Neuronal stem cell (in vitro differentiated cells): ENCODE measurements around the gene NDUFB6.

Source experiments
- DNase-seq: peaks from one replicate; pipeline ENCODE4 v3.0.0-alpha.2; 2013; ENCODE audit warnings: low spot score
- H2AFZ ChIP-seq: one replicate; pipeline ENCODE4 v1.6.1; 2013; ENCODE audit warnings: mild to moderate bottlenecking, low read length, inconsistent platforms
- H2AK5ac ChIP-seq: 2 replicates; pipeline ENCODE4 v1.6.1; 2013; ENCODE audit warnings: low read depth, mild to moderate bottlenecking, inconsistent platforms, low read length, moderate library complexity, mixed read lengths
- H2BK120ac ChIP-seq: 2 replicates; pipeline ENCODE4 v1.6.1; 2013; ENCODE audit warnings: low read depth, mild to moderate bottlenecking, inconsistent platforms, low read length, moderate library complexity, mixed read lengths
- H2BK12ac ChIP-seq: one replicate; pipeline ENCODE4 v1.6.1; 2013; ENCODE audit warnings: low read length, inconsistent platforms
- H2BK15ac ChIP-seq: 2 replicates; pipeline ENCODE4 v1.6.1; 2013; ENCODE audit warnings: mild to moderate bottlenecking, low read length, inconsistent platforms, mixed read lengths
- H2BK5ac ChIP-seq: one replicate; pipeline ENCODE4 v1.6.1; 2013; ENCODE audit warnings: inconsistent platforms, mild to moderate bottlenecking, low read length, moderate library complexity
- H3K14ac ChIP-seq: one replicate; pipeline ENCODE4 v1.6.1; 2013; ENCODE audit warnings: low read length, inconsistent platforms
- H3K18ac ChIP-seq: 2 replicates; pipeline ENCODE4 v1.6.1; 2013; ENCODE audit warnings: low read length, inconsistent platforms
- H3K23ac ChIP-seq: 2 replicates; pipeline ENCODE4 v1.6.1; 2013; ENCODE audit warnings: low read depth, mild to moderate bottlenecking, mixed read lengths, low read length, inconsistent platforms; ENCODE audit not compliant: poor library complexity
- H3K27ac ChIP-seq: replicated peaks from 3 replicates; pipeline ENCODE4 v1.5.1; 2013; ENCODE audit warnings: low read length, inconsistent platforms
- H3K27me3 ChIP-seq, 3 experiments: 2 replicates each; pipeline ENCODE4 v1.6.1; 2013; ENCODE audit warnings: low read length in 3 of 3, mild to moderate bottlenecking in 2 of 3, inconsistent platforms in 1 of 3, low read depth in 1 of 3, mixed read lengths in 1 of 3, moderate library complexity in 1 of 3; ENCODE audit not compliant: control insufficient read depth in 3 of 3, insufficient read depth in 3 of 3
- H3K36me3 ChIP-seq, 2 donors: replicated peaks in 1 of 2; 2 replicates each; pipeline ENCODE4 v1.6.1; 2013; ENCODE audit warnings: low read length in 2 of 2; ENCODE audit not compliant: control insufficient read depth in 2 of 2, insufficient read depth in 2 of 2
- H3K4ac ChIP-seq: 2 replicates; pipeline ENCODE4 v1.6.1; 2013; ENCODE audit warnings: inconsistent platforms, mild to moderate bottlenecking, low read length, moderate library complexity
- H3K4me1 ChIP-seq, 2 donors: 1 replicate in 1 of 2; 2 replicates in 1 of 2; pipeline ENCODE4 v1.6.1; 2013; ENCODE audit warnings: low read length in 2 of 2, low read depth in 1 of 2; ENCODE audit not compliant: control insufficient read depth in 2 of 2, insufficient read depth in 1 of 2
- H3K4me2 ChIP-seq: one replicate; pipeline ENCODE4 v1.6.1; 2013; ENCODE audit warnings: mild to moderate bottlenecking, low read length, inconsistent platforms; ENCODE audit not compliant: insufficient read depth, poor library complexity, severe bottlenecking
- H3K4me3 ChIP-seq, 2 donors: 2 replicates each; pipeline ENCODE4 v1.5.1; 2013; ENCODE audit warnings: low read length in 2 of 2, mild to moderate bottlenecking in 2 of 2, inconsistent platforms in 1 of 2, moderate library complexity in 1 of 2
- H3K79me1 ChIP-seq: one replicate; pipeline ENCODE4 v1.6.1; 2013; ENCODE audit warnings: low read depth, mild to moderate bottlenecking, inconsistent platforms, low read length, moderate library complexity
- H3K9ac ChIP-seq: one replicate; pipeline ENCODE4 v1.6.1; 2013; ENCODE audit warnings: mild to moderate bottlenecking, low read depth, low read length, inconsistent platforms; ENCODE audit not compliant: poor library complexity
- H3K9me3 ChIP-seq, 2 donors: replicated peaks in 1 of 2; 2 replicates each; pipeline versions ENCODE3 to v1.6.1; 2013; ENCODE audit warnings: low read length in 2 of 2, mild to moderate bottlenecking in 2 of 2, inconsistent platforms in 1 of 2, low read depth in 1 of 2, mixed read lengths in 1 of 2, moderate library complexity in 1 of 2; ENCODE audit not compliant: control insufficient read depth in 2 of 2, insufficient read depth in 1 of 2
- H4K8ac ChIP-seq: one replicate; pipeline ENCODE4 v1.6.1; 2013; ENCODE audit warnings: low read depth, mild to moderate bottlenecking, inconsistent platforms, low read length, moderate library complexity
- H4K91ac ChIP-seq: one replicate; pipeline ENCODE4 v1.6.1; 2013; ENCODE audit warnings: low read length, low read depth, mild to moderate bottlenecking, inconsistent platforms; ENCODE audit not compliant: poor library complexity
- WGBS, 2 donors: extraction: QIAGEN DNeasy Blood & Tissue Kit; methylation state at CpG; one replicate each; pipeline ENCODE4 v1.1.7; 2013; ENCODE audit warnings: missing lambda C conversion rate in 2 of 2, mixed read lengths in 1 of 2; ENCODE audit not compliant: insufficient read length in 2 of 2, insufficient replicate concordance in 1 of 2; ENCODE audit errors: extremely low coverage in 2 of 2; 5-methylcytosine and 5-hydroxymethylcytosine counted together

Gene NDUFB6

GRCh38 chr9:32523910-32524309, 49.0 kb downstream of the NDUFB6 start:
- no peak for DNase-seq
- no peak overlapping the region for H3K4me3 ChIP-seq
- H3K4me2 ChIP-seq, result no peak overlapping the region
- WGBS, 2 donors, result no CpG with 5 or more reads among the region's 1 CpG
- H3K9me3 ChIP-seq, result peaks cover 1 to 8% of the 10 kb centered on the region in 2 donors
- no peak overlapping the region for H4K8ac ChIP-seq
- H3K14ac ChIP-seq, result no peak overlapping the region
- H2BK120ac ChIP-seq, result no peak overlapping the region
- H3K36me3 ChIP-seq, result no peaks in the 10 kb centered on the region
- no peak overlapping the region for H2AK5ac ChIP-seq
- H3K79me1 ChIP-seq, result no peaks in the 10 kb centered on the region
- H3K9ac ChIP-seq, result no peak overlapping the region
- H3K27ac ChIP-seq, result no peak overlapping the region
- no peaks in the 10 kb centered on the region for H3K27me3 ChIP-seq
- H3K23ac ChIP-seq, result no peak overlapping the region
- H2AFZ ChIP-seq, result no peak overlapping the region
- H4K91ac ChIP-seq, result no peak overlapping the region
- peaks cover 2 to 6% of the 10 kb centered on the region in 2 donors for H3K4me1 ChIP-seq
- H3K18ac ChIP-seq, result no peak overlapping the region
- no peak overlapping the region for H2BK12ac ChIP-seq
- H2BK15ac ChIP-seq, result no peak overlapping the region
- H3K4ac ChIP-seq, result no peak overlapping the region
- no peak overlapping the region for H2BK5ac ChIP-seq

DNA sequence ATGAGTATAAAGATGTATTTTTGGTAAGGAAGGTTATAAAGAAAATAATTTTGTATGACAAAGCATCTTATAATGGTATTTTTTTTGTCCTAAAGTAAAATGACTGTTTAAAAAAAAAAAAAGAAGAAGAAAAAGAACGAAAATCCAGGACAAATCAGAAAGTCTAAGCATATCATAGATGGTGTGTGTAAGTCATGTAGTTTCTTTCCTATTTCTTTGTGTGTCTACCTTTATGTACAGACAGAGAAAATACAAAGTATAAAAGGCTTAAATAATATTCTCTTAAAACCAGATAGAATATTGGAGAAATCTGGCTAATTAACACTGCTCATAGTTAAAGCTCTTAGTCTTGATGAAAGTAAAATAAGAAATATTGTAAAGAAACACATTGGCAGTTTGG, 54.7 kb downstream of the NDUFB6 start:
- no peak overlapping the region for H2AK5ac ChIP-seq
- no peak overlapping the region for H3K4ac ChIP-seq
- no peak overlapping the region for H4K91ac ChIP-seq
- H3K4me2 ChIP-seq, result no peak overlapping the region
- no peak overlapping the region for H3K27ac ChIP-seq
- H2BK12ac ChIP-seq, result no peak overlapping the region
- no peaks in the 10 kb centered on the region for H3K79me1 ChIP-seq
- H3K18ac ChIP-seq, result no peak overlapping the region
- WGBS, 2 donors, result no CpG with 5 or more reads among the region's 1 CpG
- no peak overlapping the region for H4K8ac ChIP-seq
- no peak overlapping the region for H3K4me3 ChIP-seq
- no peak overlapping the region for H2BK15ac ChIP-seq
- no peak overlapping the region for H3K9ac ChIP-seq
- no peaks in the 10 kb centered on the region for H3K4me1 ChIP-seq
- H3K23ac ChIP-seq, result no peak overlapping the region
- DNase-seq, result no peak
- H3K14ac ChIP-seq, result no peak overlapping the region
- H2AFZ ChIP-seq, result no peak overlapping the region
- H2BK5ac ChIP-seq, result no peak overlapping the region
- H3K27me3 ChIP-seq, result no peaks in the 10 kb centered on the region
- H3K9me3 ChIP-seq, result peaks cover 3 to 26% of the 10 kb centered on the region in 2 donors
- no peak overlapping the region for H2BK120ac ChIP-seq
- no peaks in the 10 kb centered on the region for H3K36me3 ChIP-seq

GRCh38 chr9:32516241-32516640, 56.7 kb downstream of the NDUFB6 start:
- no peak overlapping the region for H3K4me3 ChIP-seq
- no peaks in the 10 kb centered on the region for H3K4me1 ChIP-seq
- no peak overlapping the region for H2AK5ac ChIP-seq
- no peak overlapping the region for H3K9ac ChIP-seq
- no peak overlapping the region for H3K23ac ChIP-seq
- H2BK12ac ChIP-seq, result no peak overlapping the region
- no peak overlapping the region for H2AFZ ChIP-seq
- H3K36me3 ChIP-seq, result no peaks in the 10 kb centered on the region
- no peak overlapping the region for H3K4me2 ChIP-seq
- H3K27ac ChIP-seq, result no peak overlapping the region
- H2BK5ac ChIP-seq, result no peak overlapping the region
- H2BK15ac ChIP-seq, result no peak overlapping the region
- H3K4ac ChIP-seq, result no peak overlapping the region
- H3K14ac ChIP-seq, result no peak overlapping the region
- peaks cover 3 to 26% of the 10 kb centered on the region in 2 donors for H3K9me3 ChIP-seq
- H2BK120ac ChIP-seq, result no peak overlapping the region
- H4K8ac ChIP-seq, result no peak overlapping the region
- H3K79me1 ChIP-seq, result no peaks in the 10 kb centered on the region
- H3K27me3 ChIP-seq, result no peaks in the 10 kb centered on the region
- no peak for DNase-seq
- no peak overlapping the region for H4K91ac ChIP-seq
- H3K18ac ChIP-seq, result no peak overlapping the region

- no peak overlapping the region for H3K18ac ChIP-seq
- no peak overlapping the region for H3K4ac ChIP-seq
- no peak overlapping the region for H3K9ac ChIP-seq
- no peak overlapping the region for H2BK120ac ChIP-seq
- H3K4me2 ChIP-seq, result no peak overlapping the region
- H3K23ac ChIP-seq, result no peak overlapping the region
- H3K36me3 ChIP-seq, result no peaks in the 10 kb centered on the region
- no CpG with 5 or more reads among the region's 1 CpG for WGBS, 2 donors
- H4K91ac ChIP-seq, result no peak overlapping the region
- no peak overlapping the region for H2BK5ac ChIP-seq
- no peak overlapping the region for H3K27ac ChIP-seq
- no peak overlapping the region for H3K14ac ChIP-seq
- H3K4me3 ChIP-seq, result no peak overlapping the region
- H4K8ac ChIP-seq, result no peak overlapping the region
- DNase-seq, result no peak
- H3K27me3 ChIP-seq, result no peaks in the 10 kb centered on the region
- no peak overlapping the region for H2AFZ ChIP-seq
- no peak overlapping the region for H2BK12ac ChIP-seq
- H2AK5ac ChIP-seq, result no peak overlapping the region
- no peaks in the 10 kb centered on the region for H3K79me1 ChIP-seq
- H3K9me3 ChIP-seq, result no peaks in the 10 kb centered on the region
- H3K4me1 ChIP-seq, result peaks cover 0 to 4% of the 10 kb centered on the region in 2 donors
- no peak overlapping the region for H2BK15ac ChIP-seq
Measured at GRCh38 chr9:32508728-32509127, 64.2 kb downstream of the NDUFB6 start.
